ENCODE measurements around the gene URI1.

Gene URI1

DNA sequence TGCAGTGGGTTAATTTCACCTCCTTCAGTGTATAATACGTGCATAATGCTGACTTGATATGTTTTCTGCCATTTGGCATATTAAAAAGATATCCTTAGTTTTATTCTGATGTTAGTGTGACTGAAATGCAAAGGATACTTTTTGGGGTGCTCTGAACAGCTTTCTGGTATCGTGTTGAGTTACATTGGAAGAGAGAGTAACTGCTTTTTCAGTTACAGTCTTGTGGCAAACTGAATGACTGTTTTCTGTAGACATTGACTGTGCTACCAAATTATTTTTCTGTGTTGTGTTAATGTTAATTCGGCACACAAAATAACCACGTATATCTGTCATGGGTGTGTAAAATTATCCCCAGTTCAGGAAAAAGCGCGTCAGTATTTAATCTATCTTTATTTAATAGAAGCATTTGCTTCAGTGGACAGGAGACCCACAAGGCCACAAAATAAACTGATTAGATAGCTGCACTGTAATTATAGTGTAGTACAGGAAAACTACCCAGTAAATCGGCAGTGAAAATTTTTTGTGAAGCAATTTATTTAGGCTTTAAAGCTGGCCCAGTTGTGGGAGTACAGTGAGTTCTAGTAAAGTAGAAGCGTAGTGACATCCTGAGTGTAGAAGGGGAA, 2.5 kb downstream of the URI1 start (continued):
- TF ChIP-seq ZNF549 (tag by site-specific recombination; IDR thresholded peaks at IDR 0.05) (no peak), ZNF426 (tag by site-specific recombination; IDR thresholded peaks at IDR 0.05) (no peak), ZNF433 (tag by site-specific recombination; IDR thresholded peaks at IDR 0.05; ENCODE audit: low read depth) (no peak), SP2 (tag by site-specific recombination; IDR thresholded peaks at IDR 0.05) (no peak), ZNF670 (tag by site-specific recombination; IDR thresholded peaks at IDR 0.05; ENCODE audit: low read depth) (no peak), ZNF785 (tag by site-specific recombination; IDR thresholded peaks at IDR 0.05) (no peak), ZNF366 (tag by site-specific recombination; conservative IDR thresholded peaks at IDR 0.05) (no peak), ZBTB17 (tag by site-specific recombination; IDR thresholded peaks at IDR 0.05) (no peak), KLF10 (tag by site-specific recombination; IDR thresholded peaks at IDR 0.05) (no peak), EGR2 (tag by site-specific recombination; IDR thresholded peaks at IDR 0.05; ENCODE audit: low read depth) (no peak)
- TF ChIP-seq, protein P1, sequence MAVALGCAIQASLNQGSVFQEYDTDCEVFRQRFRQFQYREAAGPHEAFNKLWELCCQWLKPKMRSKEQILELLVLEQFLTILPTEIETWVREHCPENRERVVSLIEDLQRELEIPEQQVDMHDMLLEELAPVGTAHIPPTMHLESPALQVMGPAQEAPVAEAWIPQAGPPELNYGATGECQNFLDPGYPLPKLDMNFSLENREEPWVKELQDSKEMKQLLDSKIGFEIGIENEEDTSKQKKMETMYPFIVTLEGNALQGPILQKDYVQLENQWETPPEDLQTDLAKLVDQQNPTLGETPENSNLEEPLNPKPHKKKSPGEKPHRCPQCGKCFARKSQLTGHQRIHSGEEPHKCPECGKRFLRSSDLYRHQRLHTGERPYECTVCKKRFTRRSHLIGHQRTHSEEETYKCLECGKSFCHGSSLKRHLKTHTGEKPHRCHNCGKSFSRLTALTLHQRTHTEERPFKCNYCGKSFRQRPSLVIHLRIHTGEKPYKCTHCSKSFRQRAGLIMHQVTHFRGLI (tag by site-specific recombination; IDR thresholded peaks at IDR 0.05) = no peak
- TF ChIP-seq, protein P2, sequence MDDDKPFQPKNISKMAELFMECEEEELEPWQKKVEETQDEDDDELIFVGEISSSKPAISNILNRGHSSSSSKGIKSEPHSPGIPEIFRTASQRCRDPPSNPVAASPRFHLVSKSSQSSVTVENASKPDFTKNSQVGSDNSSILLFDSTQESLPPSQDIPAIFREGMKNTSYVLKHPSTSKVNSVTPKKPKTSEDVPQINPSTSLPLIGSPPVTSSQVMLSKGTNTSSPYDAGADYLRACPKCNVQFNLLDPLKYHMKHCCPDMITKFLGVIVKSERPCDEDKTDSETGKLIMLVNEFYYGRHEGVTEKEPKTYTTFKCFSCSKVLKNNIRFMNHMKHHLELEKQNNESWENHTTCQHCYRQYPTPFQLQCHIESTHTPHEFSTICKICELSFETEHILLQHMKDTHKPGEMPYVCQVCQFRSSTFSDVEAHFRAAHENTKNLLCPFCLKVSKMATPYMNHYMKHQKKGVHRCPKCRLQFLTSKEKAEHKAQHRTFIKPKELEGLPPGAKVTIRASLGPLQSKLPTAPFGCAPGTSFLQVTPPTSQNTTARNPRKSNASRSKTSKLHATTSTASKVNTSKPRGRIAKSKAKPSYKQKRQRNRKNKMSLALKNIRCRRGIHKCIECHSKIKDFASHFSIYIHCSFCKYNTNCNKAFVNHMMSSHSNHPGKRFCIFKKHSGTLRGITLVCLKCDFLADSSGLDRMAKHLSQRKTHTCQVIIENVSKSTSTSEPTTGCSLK (tag by site-specific recombination; IDR thresholded peaks at IDR 0.05) = no peak
- TF ChIP-seq, protein P3, sequence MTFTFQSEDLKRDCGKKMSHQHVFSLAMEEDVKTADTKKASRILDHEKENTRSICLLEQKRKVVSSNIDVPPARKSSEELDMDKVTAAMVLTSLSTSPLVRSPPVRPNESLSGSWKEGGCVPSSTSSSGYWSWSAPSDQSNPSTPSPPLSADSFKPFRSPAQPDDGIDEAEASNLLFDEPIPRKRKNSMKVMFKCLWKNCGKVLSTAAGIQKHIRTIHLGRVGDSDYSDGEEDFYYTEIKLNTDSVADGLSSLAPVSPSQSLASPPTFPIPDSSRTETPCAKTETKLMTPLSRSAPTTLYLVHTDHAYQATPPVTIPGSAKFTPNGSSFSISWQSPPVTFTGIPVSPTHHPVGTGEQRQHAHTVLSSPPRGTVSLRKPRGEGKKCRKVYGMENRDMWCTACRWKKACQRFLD (tag by site-specific recombination; IDR thresholded peaks at IDR 0.05) = no peak

DNA sequence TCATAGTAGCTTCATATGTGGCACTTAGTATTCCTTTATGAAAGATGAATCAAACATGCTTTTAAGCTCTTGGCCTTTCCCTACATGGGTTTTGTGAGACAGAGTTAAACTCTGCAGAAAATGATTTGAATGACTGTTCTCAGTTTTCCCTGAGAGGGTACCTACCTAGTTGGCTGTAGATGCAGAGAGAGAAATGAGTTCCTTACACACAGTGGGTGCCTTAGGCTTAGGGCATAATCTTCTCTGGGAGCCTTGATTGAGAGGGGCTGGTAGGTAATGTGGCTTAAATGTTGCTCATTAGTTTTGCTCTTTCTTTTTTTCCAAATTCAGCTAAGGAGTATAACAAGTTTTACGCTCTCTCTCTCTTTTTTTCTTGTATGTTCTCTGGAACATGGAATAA, 3.0 kb downstream of the URI1 start:
- POLR2A ChIA-PET = no interaction called here
- CTCF ChIA-PET = interaction anchor here (0.5 to 2.4 kb wide), 11 partner anchors 19 to 1798 kb away, joined by 3 to 22 read pairs (median 3); no protein-coding TSS in a partner anchor
- H3K9me3 ChIP-seq (ENCODE audit: control insufficient read depth, insufficient read depth, low read depth, low read length) = no peaks in the 10 kb centered on the region
- no peak overlapping the region for H3K4me3 ChIP-seq (ENCODE audit: low read depth, low read length)
- H3K27ac ChIP-seq (ENCODE audit: extremely low read depth, low read depth, low read length) = peak overlapping the region; percentile 12
- no peaks in the 10 kb centered on the region for H3K36me3 ChIP-seq (ENCODE audit: control insufficient read depth in 2 of 2, insufficient read depth in 1 of 2, low read length in 2 of 2)
- H3K4me1 ChIP-seq (ENCODE audit: control insufficient read depth, insufficient read depth, low read length) = peaks cover 52% of the 10 kb centered on the region
- TF ChIP-seq ZNF596 (tag by site-specific recombination; IDR thresholded peaks at IDR 0.05) (peak; percentile 43), ZBTB17 (tag by site-specific recombination; IDR thresholded peaks at IDR 0.05) (0 out of 2 replicates have a peak, but pooled peaks have one; percentile 10), ZBTB8A (tag by site-specific recombination; IDR thresholded peaks at IDR 0.05) (no peak)
- TF ChIP-seq, protein P4, sequence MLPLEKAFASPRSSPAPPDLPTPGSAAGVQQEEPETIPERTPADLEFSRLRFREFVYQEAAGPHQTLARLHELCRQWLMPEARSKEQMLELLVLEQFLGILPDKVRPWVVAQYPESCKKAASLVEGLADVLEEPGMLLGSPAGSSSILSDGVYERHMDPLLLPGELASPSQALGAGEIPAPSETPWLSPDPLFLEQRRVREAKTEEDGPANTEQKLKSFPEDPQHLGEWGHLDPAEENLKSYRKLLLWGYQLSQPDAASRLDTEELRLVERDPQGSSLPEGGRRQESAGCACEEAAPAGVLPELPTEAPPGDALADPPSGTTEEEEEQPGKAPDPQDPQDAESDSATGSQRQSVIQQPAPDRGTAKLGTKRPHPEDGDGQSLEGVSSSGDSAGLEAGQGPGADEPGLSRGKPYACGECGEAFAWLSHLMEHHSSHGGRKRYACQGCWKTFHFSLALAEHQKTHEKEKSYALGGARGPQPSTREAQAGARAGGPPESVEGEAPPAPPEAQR (tag by site-specific recombination; IDR thresholded peaks at IDR 0.05) = no peak

DNA sequence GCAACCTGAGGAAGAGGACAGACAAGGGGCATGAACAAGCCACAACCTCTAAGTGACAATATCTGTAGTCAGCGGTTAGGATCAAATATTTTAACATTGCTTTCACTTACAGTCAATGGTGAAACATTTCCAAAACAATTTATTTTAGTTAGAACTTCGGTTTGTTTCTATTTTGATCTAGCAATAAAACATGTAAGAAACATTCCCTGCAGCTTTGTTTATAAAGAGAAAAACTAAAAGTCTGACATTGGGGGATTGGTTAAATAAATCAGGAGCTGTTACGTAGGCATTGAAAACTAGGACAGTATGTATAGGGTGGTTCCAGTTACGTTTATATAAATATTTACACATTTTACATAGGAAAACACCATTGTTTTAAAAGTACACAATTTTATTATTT, 3.4 kb downstream of the URI1 start:
- POLR2A ChIA-PET = interaction anchor here (0.9 kb wide), 1 partner anchor 32 kb away, joined by 3 read pairs; no protein-coding TSS in a partner anchor
- TF ChIP-seq ZNF843 (tag by site-specific recombination; IDR thresholded peaks at IDR 0.05) (no peak), ZNF777 (tag by site-specific recombination; IDR thresholded peaks at IDR 0.05; ENCODE audit: borderline replicate concordance) (no peak), ZNF747 (tag by site-specific recombination; IDR thresholded peaks at IDR 0.05) (no peak), ZNF354C (tag by site-specific recombination; IDR thresholded peaks at IDR 0.05; ENCODE audit: borderline replicate concordance, low read depth) (no peak), SETDB1 (IDR thresholded peaks at IDR 0.05; ENCODE audit: insufficient read length, low read length) (no peak), MZF1 (tag by site-specific recombination; IDR thresholded peaks at IDR 0.05; ENCODE audit: borderline replicate concordance) (peak; percentile 67; the same call in 1 of the 2 replicates), ZNF426 (tag by site-specific recombination; IDR thresholded peaks at IDR 0.05) (no peak), ZBTB17 (tag by site-specific recombination; IDR thresholded peaks at IDR 0.05) (0 out of 2 replicates have a peak, but pooled peaks have one; percentile 3)
- TF ChIP-seq, protein P5, sequence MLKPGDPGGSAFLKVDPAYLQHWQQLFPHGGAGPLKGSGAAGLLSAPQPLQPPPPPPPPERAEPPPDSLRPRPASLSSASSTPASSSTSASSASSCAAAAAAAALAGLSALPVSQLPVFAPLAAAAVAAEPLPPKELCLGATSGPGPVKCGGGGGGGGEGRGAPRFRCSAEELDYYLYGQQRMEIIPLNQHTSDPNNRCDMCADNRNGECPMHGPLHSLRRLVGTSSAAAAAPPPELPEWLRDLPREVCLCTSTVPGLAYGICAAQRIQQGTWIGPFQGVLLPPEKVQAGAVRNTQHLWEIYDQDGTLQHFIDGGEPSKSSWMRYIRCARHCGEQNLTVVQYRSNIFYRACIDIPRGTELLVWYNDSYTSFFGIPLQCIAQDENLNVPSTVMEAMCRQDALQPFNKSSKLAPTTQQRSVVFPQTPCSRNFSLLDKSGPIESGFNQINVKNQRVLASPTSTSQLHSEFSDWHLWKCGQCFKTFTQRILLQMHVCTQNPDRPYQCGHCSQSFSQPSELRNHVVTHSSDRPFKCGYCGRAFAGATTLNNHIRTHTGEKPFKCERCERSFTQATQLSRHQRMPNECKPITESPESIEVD (tag by site-specific recombination; IDR thresholded peaks at IDR 0.05) = peak; percentile 60

More for the DNA sequence above, 3.4 kb downstream of the URI1 start:
- 0 out of 2 replicates have a peak overlapping the region, but pooled peaks have one; percentile 12 for H3K27ac ChIP-seq (ENCODE audit: extremely low read depth, low read depth, low read length)
- CTCF ChIA-PET = interaction anchor here (0.5 to 2.4 kb wide), 10 partner anchors 9 to 186 kb away, joined by 3 to 22 read pairs (median 4); no protein-coding TSS in a partner anchor
- H3K36me3 ChIP-seq (ENCODE audit: control insufficient read depth in 2 of 2, insufficient read depth in 1 of 2, low read length in 2 of 2) = 0 out of 3 replicates have a peak, but pooled peaks cover 0 to 3% of the 10 kb centered on the region in 2 experiments
- no peak overlapping the region for H3K4me3 ChIP-seq (ENCODE audit: low read depth, low read length)
- H3K4me1 ChIP-seq (ENCODE audit: control insufficient read depth, insufficient read depth, low read length) = peaks cover 53% of the 10 kb centered on the region
- H3K9me3 ChIP-seq (ENCODE audit: control insufficient read depth, insufficient read depth, low read depth, low read length) = no peaks in the 10 kb centered on the region

Measured in HEK293 (cell line).